ENCODE measurements around the gene PPP1R26. TPM values are rescaled to one million over a fixed set of nuclear protein-coding genes. Genes with fewer than 3 reads are reported as not detected.

PPP1R26 gene
- total and polyA plus RNA-seq, 9 of the 15 experiments (the other 6 are each of a cell fraction or from before 2014, with no cell fraction given), result 0.77 to 26.8 (median 9.3) TPM

DNA sequence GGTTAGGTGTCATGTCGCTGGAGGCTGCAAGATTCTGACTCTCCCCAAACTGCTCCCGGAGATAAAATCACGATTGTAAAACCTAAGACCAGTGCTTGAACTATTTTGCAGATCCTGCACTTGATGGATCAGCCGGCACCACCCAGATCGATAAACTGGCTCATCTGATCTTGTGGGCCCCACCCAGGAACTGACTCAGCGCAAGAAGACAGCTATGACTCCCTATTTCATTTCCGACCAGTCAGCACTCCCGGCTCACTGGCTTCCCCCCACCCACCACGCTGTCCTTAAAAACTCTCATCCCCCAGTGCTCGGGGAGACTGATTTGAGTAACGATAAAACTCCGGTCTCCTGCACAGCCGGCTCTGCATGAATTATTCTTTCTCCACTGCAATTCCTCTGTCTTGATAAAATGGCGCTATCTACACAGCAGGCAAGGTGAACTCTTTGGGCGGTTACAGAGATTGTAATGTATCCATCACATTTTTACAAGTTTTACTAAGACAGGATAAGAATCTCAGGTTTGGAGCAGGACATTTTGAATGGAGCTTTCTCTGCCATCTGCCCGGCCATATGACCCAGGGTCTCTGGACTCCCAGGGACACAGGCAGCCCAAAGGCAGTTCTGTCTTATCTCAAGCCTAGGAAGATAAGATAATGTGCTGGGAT, 10.6 kb upstream of the PPP1R26 start (continued):
- peak; percentile 86 for TF ChIP-seq GATAD2B (IDR thresholded peaks at IDR 0.05; ENCODE audit: borderline replicate concordance)
- TF ChIP-seq HMBOX1 (IDR thresholded peaks at IDR 0.05), result peak; percentile 68
- TF ChIP-seq, protein P1, sequence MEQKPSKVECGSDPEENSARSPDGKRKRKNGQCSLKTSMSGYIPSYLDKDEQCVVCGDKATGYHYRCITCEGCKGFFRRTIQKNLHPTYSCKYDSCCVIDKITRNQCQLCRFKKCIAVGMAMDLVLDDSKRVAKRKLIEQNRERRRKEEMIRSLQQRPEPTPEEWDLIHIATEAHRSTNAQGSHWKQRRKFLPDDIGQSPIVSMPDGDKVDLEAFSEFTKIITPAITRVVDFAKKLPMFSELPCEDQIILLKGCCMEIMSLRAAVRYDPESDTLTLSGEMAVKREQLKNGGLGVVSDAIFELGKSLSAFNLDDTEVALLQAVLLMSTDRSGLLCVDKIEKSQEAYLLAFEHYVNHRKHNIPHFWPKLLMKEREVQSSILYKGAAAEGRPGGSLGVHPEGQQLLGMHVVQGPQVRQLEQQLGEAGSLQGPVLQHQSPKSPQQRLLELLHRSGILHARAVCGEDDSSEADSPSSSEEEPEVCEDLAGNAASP (IDR thresholded peaks at IDR 0.05), result peak; percentile 82; the same call in 1 of the 2 replicates
- peak; percentile 91 for TF ChIP-seq ETV1 (tag; conservative IDR thresholded peaks at IDR 0.05; ENCODE audit: low read depth)
- TF ChIP-seq MTA2 (IDR thresholded peaks at IDR 0.05; ENCODE audit: low read depth), result no peak
- 0 out of 2 replicates have a peak, but pooled peaks have one; percentile 44 for TF ChIP-seq MBD2 (IDR thresholded peaks at IDR 0.05; ENCODE audit: borderline replicate concordance, low read depth)
- TF ChIP-seq SIX5 (IDR thresholded peaks at IDR 0.05; ENCODE audit: borderline replicate concordance in 1 of 2, insufficient read depth in 1 of 2, low read depth in 1 of 2, low read length in 2 of 2), result no peak
- peak; percentile 44 for TF ChIP-seq RBFOX2 (IDR thresholded peaks at IDR 0.05; ENCODE audit: low read depth, low read length)
- TF ChIP-seq MAZ (CRISPR knock-in tag; conservative IDR thresholded peaks at IDR 0.05 in 1 of 2, IDR thresholded peaks at IDR 0.05 in 1 of 2), result peak; percentile 28 to 81; a peak in 2 of 4 replicates
- no peak for TF ChIP-seq SRSF7 (optimal IDR thresholded peaks at IDR 0.05; ENCODE audit: low read depth, low read length)
- peak; percentile 71 for TF ChIP-seq NCOR1 (IDR thresholded peaks at IDR 0.05)
- TF ChIP-seq U2AF2 (optimal IDR thresholded peaks at IDR 0.05; ENCODE audit: low read depth, low read length), result no peak
- TF ChIP-seq ZNF121 (CRISPR knock-in tag; conservative IDR thresholded peaks at IDR 0.05), result no peak
- TF ChIP-seq NFRKB (IDR thresholded peaks at IDR 0.05; ENCODE audit: low read depth), result peak; percentile 62; the same call in 1 of the 2 replicates
- peak; percentile 70 for TF ChIP-seq ADNP (tag; IDR thresholded peaks at IDR 0.05)
- TF ChIP-seq SMAD4 (CRISPR knock-in tag; conservative IDR thresholded peaks at IDR 0.05), result peak; percentile 51
- TF ChIP-seq CBFA2T3 (IDR thresholded peaks at IDR 0.05), result peak; percentile 70
- peak; percentile 76 for TF ChIP-seq ATF7 (IDR thresholded peaks at IDR 0.05)
- TF ChIP-seq FOXJ2 (tag; IDR thresholded peaks at IDR 0.05), result no peak
- 0 out of 2 replicates have a peak, but pooled peaks have one; percentile 12 for TF ChIP-seq BHLHE40 (IDR thresholded peaks at IDR 0.05; ENCODE audit: low read length)
- TF ChIP-seq E2F6 (IDR thresholded peaks at IDR 0.05; ENCODE audit: borderline replicate concordance in 1 of 2, extremely low read depth in 1 of 2, insufficient read depth in 1 of 2, insufficient read length in 1 of 2, low read depth in 1 of 2, low read length in 1 of 2, poor library complexity in 1 of 2, severe bottlenecking in 1 of 2), result peak in 1 of 2 experiments; percentile 62
- peak; percentile 72; the same call in 1 of the 2 replicates for TF ChIP-seq RNF2 (IDR thresholded peaks at IDR 0.05)

All from K562 (cell line).